ENCODE measurements around the gene HENMT1.
"Not testable (repeated sequence)": the region's sequence is repeated elsewhere in the genome, so short reads cannot be mapped to it uniquely, and the experiment has no call there.

HENMT1 gene

DNA sequence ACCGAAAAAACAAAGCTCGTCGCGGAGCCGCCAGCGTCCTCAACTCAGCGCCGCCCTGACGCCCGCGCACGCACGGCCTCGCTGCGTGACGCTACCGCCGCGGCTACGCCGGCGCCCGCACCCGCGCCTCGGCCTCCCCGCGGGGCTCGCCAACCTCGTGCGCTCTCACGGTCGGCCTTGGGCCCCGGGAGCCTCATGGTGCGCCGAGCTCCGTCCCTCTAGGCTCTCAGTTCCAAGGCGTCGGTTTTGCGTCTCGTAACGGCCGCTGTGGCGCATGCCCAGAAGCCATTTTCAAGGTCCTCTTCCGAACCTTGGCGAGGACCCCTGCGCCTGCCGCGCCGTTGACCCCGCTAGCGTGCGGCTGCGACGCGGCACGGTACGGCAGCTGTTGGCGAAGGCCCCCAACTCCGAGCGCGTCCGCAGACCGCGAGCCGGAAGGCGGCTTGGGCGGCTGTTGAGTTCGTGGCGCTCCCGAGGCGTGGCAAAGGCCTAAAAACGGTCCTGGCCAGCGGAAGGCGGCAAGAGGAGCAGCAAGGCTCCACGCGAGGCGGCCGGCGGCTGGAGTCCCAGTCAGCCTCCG lies at the start of gene HENMT1:
Gene HENMT1 (minus strand): TSS at position 64 of the 580 bp plus-strand sequence. CDS start 1,209 bp downstream, outside the sequence.
- no peak for FAIRE-seq

GRCh38 chr1:108708691-108709660 lies 48.1 kb upstream of the HENMT1 start:
- no peak for FAIRE-seq

DNA sequence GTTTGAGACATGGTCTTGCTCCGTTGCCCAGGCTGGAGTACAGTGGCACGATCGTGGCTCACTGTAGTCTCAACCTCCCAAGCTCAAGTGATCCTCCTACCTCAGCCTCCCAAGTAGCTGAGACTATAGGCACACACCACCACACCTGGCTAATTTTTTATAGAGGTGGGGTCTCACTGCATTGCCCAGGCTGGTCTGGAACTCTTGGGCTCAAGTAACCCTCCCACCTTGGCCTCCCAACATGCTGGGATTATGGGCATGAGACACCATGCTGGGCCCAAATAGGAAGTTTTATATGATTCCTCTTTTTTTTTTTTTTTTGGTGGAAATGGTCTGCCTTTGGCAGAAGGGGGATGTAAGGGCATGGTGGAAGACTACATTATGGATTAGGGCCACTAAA lies 45.8 kb upstream of the HENMT1 start:
- no peak for FAIRE-seq

GRCh38 chr1:108704496-108704895 lies 43.6 kb upstream of the HENMT1 start:
- FAIRE-seq, result no peak

DNA sequence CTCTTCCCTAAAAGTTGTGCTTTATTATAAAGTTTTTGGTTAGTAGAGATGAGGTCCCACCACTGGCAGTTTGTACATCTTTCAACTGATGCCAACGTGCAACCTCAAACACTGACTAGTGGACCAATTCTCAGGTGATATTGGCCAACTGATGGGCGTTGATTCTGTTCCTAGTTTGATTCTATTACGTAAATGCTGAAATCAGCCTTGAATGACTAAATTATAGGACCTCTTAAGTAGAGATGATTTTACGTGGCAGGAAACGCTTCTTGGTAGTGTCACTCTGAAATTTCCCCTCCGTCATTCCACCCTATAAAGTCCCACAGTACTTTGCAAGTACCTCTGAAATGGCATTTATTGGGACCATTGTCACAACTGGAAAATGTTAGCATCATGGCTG lies 43.0 kb upstream of the HENMT1 start:
- no peak for FAIRE-seq

- not testable (repeated sequence) for FAIRE-seq
These were observed 41.2 kb upstream of the HENMT1 start for GRCh38 chr1:108702109-108702508.

GRCh38 chr1:108701176-108701849 lies 40.4 kb upstream of the HENMT1 start:
- FAIRE-seq, result no peak

- no peak for FAIRE-seq
These were observed 38.8 kb upstream of the HENMT1 start for GRCh38 chr1:108699375-108700332.

DNA sequence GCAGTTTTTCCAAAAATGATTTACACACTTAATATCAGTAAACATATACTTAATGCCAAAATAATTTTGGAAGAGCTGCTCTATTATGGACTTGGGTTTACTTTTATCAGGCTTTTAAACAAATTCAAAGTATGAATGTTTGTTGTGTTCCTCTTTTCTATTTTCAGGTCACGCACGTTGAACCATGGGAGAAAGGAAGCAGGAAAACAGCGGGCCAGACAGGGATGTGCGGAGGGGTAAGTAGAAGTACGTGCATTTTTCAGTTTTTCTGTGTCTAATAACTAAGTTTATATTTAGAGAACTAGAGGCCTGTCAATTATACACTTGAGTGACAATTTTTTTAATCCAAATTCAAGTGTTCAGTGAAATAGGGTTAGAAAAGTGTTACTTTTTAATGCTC lies 34.6 kb upstream of the HENMT1 start:
- no peak for FAIRE-seq

GRCh38 chr1:108692724-108693655 lies 32.1 kb upstream of the HENMT1 start:
- no peak for FAIRE-seq

DNA sequence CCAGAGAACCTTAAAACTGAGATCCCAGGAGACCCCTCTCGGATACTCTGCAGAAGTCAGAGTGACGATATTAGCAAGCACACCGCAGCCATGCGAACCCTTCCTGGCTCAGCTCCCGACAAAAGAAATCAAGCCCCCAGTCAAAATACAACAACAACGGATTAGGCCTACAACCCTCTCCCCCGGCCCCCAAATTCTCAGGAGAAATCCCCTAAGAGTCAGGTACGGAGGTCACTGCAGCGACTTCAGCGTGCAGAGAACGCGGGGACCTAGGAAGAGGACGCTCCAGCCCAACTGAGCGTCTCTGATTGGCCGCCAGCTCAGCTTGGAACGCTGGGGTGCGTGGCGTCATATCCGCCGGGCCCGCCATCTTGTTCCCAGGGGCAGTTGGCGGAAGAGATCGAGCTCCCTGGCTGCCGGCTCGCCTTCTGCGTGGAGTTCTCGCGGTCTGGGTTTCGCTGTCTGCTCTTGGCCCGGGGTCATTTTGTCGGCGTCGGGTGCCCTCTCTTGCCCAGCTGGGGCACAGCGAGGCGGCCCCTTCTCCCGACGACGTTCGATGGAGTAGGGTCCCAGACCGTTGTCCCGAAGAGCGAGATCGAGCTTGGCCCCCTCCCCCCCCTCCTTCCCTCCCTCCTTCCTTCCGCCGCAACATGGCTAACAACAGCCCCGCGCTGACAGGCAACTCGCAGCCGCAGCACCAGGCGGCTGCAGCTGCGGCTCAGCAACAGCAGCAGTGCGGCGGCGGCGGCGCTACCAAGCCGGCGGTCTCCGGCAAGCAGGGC lies 31.2 kb upstream of the HENMT1 start, which contains the start of gene PRPF38B:
Gene PRPF38B (plus strand): TSS at position 369 of the 782 bp plus-strand sequence. CDS start 282 bp downstream, at position 651.
- no peak for FAIRE-seq

GRCh38 chr1:108691128-108691941 lies 30.4 kb upstream of the HENMT1 start:
- FAIRE-seq, result no peak

GRCh38 chr1:108686614-108687313 lies 25.9 kb upstream of the HENMT1 start:
- no peak for FAIRE-seq

- no peak for FAIRE-seq
These were observed 24.6 kb upstream of the HENMT1 start for GRCh38 chr1:108685529-108685928.

DNA sequence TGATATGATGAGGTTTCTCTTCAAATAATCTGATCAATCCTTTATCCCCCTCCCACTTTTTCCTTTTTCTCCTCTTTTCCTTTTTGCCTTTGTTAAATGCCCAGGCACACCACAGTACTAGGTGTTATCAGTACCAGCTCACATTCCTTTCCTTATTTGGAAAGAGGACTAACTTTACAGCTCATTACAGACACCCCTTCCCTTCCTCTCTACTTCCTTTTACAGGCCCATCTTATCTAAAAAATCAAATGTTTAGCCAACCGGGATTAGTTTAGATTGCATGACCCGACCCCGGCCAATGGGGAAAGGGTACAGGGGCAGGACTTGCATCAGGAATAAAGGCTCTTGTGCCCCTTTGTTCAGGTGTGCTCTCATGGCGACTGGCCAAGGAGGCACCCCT lies 20.8 kb upstream of the HENMT1 start:
- FAIRE-seq, result not testable (repeated sequence)

- no peak for FAIRE-seq
These were observed 18.8 kb upstream of the HENMT1 start for GRCh38 chr1:108679586-108680213.

GRCh38 chr1:108678706-108679105 lies 17.8 kb upstream of the HENMT1 start:
- no peak for FAIRE-seq

DNA sequence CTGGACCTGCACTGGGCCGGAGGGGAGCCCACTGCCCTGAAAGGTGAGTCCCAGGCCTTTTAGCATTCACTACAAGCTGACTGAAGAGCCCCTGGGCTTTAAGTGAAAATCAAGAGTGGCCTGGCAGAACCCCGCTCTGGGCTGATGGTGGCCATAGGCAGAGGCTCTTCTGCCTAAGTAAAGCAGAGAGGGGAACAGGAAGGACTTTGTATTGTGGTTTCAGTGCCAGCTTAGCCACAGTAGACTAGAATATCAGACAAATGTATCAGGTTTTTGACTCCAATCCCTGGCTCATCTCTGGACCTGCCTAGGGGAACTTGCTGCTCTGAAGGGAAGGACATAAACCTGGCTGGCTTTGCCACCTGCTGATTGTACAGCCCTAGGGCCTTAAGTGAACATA lies 10.2 kb upstream of the HENMT1 start:
- FAIRE-seq, result no peak

Data from colon (tissue), 2 donors.